Urinary bladder (tissue), 4 donors: Measurements from ENCODE around the gene GPR37L1. TPM values are rescaled to one million over a fixed set of nuclear protein-coding genes. Genes with fewer than 3 reads are reported as not detected.
A peak's percentile ranks its signal among the peaks of the same experiment; 100 is the strongest.
"Not testable (repeated sequence)": the region's sequence is repeated elsewhere in the genome, so short reads cannot be mapped to it uniquely, and the experiment has no call there.

Experiments
- DNase-seq: peaks from one replicate; pipeline ENCODE4 v3.0.0-alpha.2; 2015; ENCODE audit errors: extremely low spot score
- H3K27ac ChIP-seq: one replicate; pipeline ENCODE4 v1.5.1; 2013; ENCODE audit warnings: low read depth, mild to moderate bottlenecking, moderate library complexity
- H3K36me3 ChIP-seq: one replicate; pipeline ENCODE4 v1.6.1; 2013; ENCODE audit warnings: mild to moderate bottlenecking, moderate library complexity; ENCODE audit not compliant: insufficient read depth
- H3K4me1 ChIP-seq: one replicate; pipeline ENCODE4 v1.6.1; 2013; ENCODE audit warnings: mild to moderate bottlenecking, moderate library complexity; ENCODE audit not compliant: insufficient read depth
- H3K4me3 ChIP-seq: one replicate; pipeline ENCODE4 v1.5.1; 2013; ENCODE audit warnings: low read depth, low read length
- WGBS: extraction: QIAGEN DNeasy Blood & Tissue Kit; methylation state at CpG from one replicate; pipeline ENCODE4 v1.1.7; 2013; 5-methylcytosine and 5-hydroxymethylcytosine counted together
- polyA plus RNA-seq: library from polyadenylated mRNA; stranded (reverse); fragments of 200-250 nt; gene quantifications from one replicate; pipeline ENCODE4 v1.2.3, GENCODE V29; 2013
- total RNA-seq: library from RNA; depleted of rRNA; stranded (reverse); fragments of >200 nt; gene quantifications from one replicate; pipeline ENCODE4 v1.2.3, GENCODE V29; 2014
- donor health status: healthy with polysubstance abuse.
- donor health status: healthy.

The GPR37L1 gene
- total and polyA plus RNA-seq, 2 donors, result 0.05 to 0.10 TPM

- WGBS, result 75% methylated on average over 17 of the region's 17 CpGs
- H3K27ac ChIP-seq, result peak within 1 kb of the TSS; percentile 61
- no peak for DNase-seq
These were observed 37.7 kb downstream of the GPR37L1 start, which contains the start of gene PTPN7 for GRCh38 chr1:202160377-202160940. TSS of gene PTPN7 (minus strand) at chr1:202160602. CDS start at chr1:202159402, 1,200 bp downstream.

DNA sequence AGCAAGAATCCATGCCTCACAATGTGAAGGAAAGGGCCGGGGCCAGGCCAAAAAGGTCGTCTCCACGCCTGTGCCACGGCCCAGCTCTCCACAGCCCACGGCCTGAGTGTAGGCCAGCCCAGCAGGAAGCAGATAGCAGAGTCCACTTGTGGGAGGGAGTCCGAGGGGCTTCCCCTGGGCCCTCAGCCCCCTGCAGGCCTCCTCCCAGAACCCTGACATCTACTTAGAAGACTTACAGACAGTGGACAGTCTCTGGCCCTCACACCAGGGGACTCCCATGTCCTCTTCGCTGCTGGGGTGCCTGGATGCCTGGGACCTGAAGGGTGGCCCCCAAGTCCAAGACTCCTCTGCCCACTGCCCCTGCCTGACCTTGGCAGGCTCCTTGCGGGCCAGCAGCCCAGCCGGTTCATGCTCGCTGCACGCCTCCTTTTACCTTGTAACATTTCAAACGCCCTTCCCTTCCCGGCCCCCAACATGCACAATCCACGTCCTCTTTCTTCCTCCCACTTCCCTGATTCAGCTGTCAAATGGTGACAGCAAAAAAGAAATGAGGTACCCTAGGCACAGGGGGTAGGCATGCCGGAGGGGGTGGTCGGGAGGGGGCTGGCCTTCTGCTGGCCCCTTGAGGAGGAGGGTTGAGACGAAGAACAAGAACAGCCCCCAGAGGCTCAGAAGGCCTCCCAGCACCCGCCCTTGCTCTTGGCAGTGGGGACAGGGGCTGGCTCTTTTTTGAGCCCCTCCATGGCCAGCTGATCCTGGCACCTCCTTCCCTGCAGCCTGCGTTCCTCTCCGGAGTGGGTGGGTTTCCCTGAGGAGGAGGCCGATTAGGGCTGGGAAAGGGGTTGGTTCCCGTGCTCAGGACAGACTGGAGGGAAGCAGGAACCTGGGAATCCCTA is 38.7 kb downstream of the GPR37L1 start:
- H3K4me1 ChIP-seq, result no peaks in the 10 kb centered on the region
- 73% methylated on average over 22 of the region's 22 CpGs for WGBS
- H3K36me3 ChIP-seq, result no peaks in the 10 kb centered on the region
- no peak for DNase-seq
- no peak overlapping the region for H3K27ac ChIP-seq
- no peak overlapping the region for H3K4me3 ChIP-seq

More at GRCh38 chr1:202160377-202160940, 37.7 kb downstream of the GPR37L1 start, which contains the start of gene PTPN7:
- Histone ChIP-seq H3K4me1 (no peaks in the 10 kb centered on the region), H3K4me3 (peak within 1 kb of the TSS; percentile 11), H3K36me3 (no peaks in the 10 kb centered on the region)

DNA sequence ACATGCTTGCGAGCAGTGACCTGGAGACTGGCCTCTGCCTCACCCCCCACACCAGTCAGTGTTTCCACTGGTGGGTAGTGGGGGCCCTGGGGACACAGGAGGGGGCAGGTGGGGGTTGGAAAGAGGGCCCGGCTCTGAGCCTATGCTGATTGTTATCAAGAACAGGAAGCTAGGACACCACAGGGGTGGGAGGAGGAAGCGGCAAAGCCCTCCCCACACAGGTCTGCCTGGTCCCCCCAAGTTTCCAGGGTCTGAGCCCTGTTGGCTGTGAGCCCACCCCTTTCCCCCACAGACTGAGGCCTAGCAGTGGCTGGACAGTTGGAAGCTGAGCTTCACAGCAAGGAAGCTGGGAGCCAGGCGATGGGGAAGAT is 39.3 kb downstream of the GPR37L1 start:
- Histone ChIP-seq H3K4me1 (no peaks in the 10 kb centered on the region), H3K27ac (no peak overlapping the region), H3K36me3 (no peaks in the 10 kb centered on the region), H3K4me3 (no peak overlapping the region)
- no peak for DNase-seq
- 70% methylated on average over 4 of the region's 4 CpGs for WGBS

DNA sequence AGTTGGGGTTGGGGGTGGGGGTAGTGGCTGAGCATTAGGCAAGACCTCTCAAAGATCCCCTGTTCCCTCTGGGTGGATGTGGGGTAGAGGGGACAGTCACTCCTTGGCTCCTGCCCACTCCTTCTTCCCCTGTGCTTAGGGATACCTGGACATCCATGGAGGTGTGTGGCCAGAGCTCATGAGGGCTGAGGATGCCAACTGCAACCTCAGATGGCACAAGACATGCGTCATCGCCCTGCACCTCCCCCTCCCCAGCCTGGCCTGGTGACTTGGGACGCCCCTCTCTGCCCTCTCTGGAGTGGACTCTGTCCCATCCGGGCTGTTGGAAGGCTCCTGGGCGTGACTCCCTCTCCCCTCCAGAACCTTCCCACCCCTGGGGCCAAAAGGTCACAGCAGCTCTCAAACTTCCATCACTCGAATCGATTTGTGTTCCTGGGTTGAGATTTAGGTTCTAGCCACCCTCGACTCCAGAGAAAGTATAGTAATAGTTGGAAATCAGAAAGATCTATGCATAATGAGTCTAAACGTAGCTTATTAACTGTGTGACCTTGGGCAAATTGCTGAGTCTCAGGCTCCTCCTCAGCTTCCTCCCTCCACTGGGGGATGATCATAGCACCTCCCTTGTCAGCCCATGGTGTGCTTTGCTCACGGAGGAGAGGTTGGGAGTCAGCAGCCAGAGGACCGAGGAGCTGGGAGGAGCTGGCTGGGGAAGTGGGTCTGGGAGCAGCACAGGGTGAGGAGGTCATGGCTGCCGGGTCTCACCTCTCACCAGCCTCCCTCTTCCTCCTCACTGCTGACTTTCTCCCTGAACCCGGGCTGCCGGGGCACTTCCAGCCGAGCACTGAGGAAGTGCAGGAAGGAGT is 39.9 kb downstream of the GPR37L1 start:
- DNase-seq, result no peak
- WGBS, result 67% methylated on average over 15 of the region's 15 CpGs
- Histone ChIP-seq H3K4me1 (no peaks in the 10 kb centered on the region), H3K27ac (no peak overlapping the region), H3K4me3 (no peak overlapping the region), H3K36me3 (no peaks in the 10 kb centered on the region)

GRCh38 chr1:202163281-202164270 is 40.9 kb downstream of the GPR37L1 start:
- Histone ChIP-seq H3K4me1 (no peaks in the 10 kb centered on the region), H3K36me3 (no peaks in the 10 kb centered on the region), H3K4me3 (no peak overlapping the region), H3K27ac (no peak overlapping the region)
- 69% methylated on average over 12 of the region's 12 CpGs for WGBS
- DNase-seq, result no peak

- Histone ChIP-seq H3K4me1 (no peaks in the 10 kb centered on the region), H3K4me3 (no peak overlapping the region), H3K27ac (no peak overlapping the region), H3K36me3 (no peaks in the 10 kb centered on the region)
- no peak for DNase-seq
- WGBS, result 78% methylated on average over 11 of the region's 11 CpGs
These were observed 41.7 kb downstream of the GPR37L1 start for GRCh38 chr1:202164271-202165037.

GRCh38 chr1:202165267-202165941 is 42.7 kb downstream of the GPR37L1 start:
- DNase-seq, result no peak
- no peaks in the 10 kb centered on the region for H3K4me1 ChIP-seq
- 85% methylated on average over 20 of the region's 20 CpGs for WGBS
- H3K36me3 ChIP-seq, result no peaks in the 10 kb centered on the region
- no peak overlapping the region for H3K4me3 ChIP-seq
- no peak overlapping the region for H3K27ac ChIP-seq

DNA sequence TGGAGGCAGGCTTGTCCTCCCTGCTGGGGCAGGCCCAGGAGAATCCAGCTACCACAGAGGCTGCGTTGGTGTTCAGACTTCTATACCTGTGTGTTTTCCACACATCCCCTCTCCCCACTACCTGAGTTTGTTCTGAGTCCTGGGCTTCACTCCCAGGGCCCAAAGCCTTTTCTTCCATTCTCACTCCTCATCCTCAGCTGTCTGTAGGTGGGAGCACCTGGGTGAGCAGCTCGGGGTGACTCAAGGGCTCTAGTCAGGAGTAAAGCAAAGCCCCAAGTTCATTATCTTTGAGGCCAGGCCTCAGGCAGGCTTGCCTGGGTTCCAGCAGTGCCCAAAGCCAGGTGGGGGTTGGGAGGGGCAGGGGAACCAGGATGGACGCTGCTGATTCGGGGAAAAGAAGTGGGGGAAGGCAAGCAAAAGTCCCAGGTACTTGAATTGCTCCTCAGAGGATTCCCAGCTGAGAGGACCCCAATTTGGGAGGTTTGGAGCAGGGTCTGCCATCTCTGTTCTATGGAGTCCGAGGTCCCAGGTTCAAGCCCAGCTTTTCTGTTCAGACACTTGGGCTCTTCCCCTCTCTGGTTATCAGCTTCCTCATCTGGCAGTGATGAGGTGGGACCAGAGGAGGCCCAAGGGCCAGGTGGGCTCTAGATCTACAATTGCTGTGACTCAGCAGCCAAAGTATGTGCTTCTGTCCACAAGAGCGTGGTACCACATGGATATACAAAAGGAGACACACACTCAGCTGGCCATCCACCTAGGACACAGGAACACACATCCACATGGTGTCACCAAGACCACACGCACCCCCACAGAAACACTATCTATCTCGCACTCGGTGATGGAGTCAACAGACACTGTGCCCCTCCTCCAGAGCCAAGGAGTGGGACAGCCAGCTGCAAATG is 43.5 kb downstream of the GPR37L1 start:
- H3K36me3 ChIP-seq, result no peaks in the 10 kb centered on the region
- H3K4me1 ChIP-seq, result no peaks in the 10 kb centered on the region
- no peak overlapping the region for H3K27ac ChIP-seq
- no peak for DNase-seq
- WGBS, result 94% methylated on average over 9 of the region's 9 CpGs
- no peak overlapping the region for H3K4me3 ChIP-seq

GRCh38 chr1:202167054-202167453 is 44.3 kb downstream of the GPR37L1 start:
- whole genome bisulfite sequencing, result 76% methylated on average over 13 of the region's 13 CpGs
- not testable (repeated sequence) for DNase-seq, H3K4me3 ChIP-seq, H3K36me3 ChIP-seq, H3K27ac ChIP-seq, H3K4me1 ChIP-seq

GRCh38 chr1:202167708-202168415 is 45.1 kb downstream of the GPR37L1 start:
- no peaks in the 10 kb centered on the region for H3K36me3 ChIP-seq
- 35% methylated on average over 18 of the region's 18 CpGs for WGBS
- H3K4me3 ChIP-seq, result no peak overlapping the region
- no peak overlapping the region for H3K27ac ChIP-seq
- H3K4me1 ChIP-seq, result no peaks in the 10 kb centered on the region
- no peak for DNase-seq
